ENCODE results near the gene SEC31A.
"Not testable (repeated sequence)": the region's sequence is repeated elsewhere in the genome, so short reads cannot be mapped to it uniquely, and the experiment has no call there.

The SEC31A gene

DNA sequence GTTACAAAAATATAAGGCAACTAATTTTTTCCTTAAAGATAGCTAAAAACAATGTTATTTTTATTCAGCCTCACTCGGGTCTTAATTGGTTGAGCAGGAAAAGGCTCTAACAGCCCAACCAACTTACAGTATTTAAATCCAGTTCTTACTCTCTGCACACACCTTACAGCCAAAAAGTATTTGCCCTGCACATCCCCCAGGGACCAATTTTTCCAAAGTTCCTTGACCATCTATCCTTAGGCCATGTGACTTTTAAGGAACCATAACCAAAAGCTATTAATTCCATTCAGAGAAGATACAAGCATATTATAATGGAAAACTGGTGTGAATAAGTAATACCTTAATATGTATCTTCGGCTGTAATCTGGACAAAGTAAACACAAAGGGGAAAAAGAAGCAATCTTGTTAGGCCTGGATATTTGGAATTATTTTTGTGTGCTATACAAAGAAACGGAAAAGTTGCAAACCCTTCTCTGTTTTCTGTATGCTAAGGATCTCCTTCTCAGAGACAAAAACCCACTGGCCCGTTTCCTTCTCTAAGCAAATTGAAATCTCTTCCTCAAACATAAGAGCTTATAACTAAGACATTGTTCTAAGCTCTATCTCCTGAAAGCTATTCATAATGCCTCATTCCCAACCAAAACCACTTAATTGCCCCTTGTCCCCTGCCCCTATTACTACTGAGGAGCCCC, 8.6 kb upstream of the SEC31A start:
- in situ Hi-C loops (cut with HindIII; ENCODE audit: low pct_ligation_motif_present, low pct_unique_long_range_greater_than_20kb, low sequenced_read_pairs), result no loop called here
- no peak for DNase-seq

DNA sequence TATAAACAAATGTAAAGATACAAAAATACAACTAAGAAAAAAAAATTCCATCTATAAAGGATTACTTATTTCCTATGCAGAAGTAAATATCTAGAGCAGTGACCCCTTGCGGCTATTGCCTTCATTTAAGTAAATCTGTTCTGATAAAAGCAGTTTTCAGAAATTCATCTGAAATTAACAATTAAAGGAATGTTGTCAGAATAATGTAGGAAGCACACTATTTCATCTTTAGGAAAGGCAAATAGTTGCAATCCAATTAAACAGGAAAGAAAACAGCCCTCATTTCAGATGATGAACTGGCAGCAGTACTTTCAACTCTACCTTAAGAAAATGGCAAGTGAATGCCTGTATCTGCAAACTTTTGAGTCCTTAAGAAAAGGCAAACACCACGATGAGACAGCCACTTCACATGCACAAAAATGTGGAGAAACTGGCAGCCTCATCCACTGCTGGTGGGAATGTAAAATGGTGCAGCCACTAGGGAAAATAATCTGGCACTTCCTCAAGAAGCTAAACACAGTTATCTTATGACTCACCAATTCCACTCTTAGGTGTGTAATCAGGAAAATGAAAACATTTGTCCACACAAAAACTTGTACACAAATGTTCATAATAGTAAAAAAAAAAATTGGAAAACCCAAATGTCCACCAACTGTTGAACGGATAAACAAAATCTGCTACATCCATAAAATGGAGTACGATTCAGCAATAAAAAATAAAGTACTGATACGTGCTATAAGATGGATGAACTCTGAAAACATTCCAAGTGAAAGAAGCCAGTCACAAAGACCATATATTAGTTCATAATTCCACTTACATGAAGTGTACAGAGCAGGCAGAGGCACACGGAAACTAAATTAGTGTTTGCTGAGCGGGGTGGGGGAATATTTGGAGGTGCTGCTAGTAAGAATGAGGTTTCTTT, 7.6 kb upstream of the SEC31A start:
- peak; percentile 72 for DNase-seq
- in situ Hi-C loops (cut with HindIII; ENCODE audit: low pct_ligation_motif_present, low pct_unique_long_range_greater_than_20kb, low sequenced_read_pairs), result no loop called here

DNA sequence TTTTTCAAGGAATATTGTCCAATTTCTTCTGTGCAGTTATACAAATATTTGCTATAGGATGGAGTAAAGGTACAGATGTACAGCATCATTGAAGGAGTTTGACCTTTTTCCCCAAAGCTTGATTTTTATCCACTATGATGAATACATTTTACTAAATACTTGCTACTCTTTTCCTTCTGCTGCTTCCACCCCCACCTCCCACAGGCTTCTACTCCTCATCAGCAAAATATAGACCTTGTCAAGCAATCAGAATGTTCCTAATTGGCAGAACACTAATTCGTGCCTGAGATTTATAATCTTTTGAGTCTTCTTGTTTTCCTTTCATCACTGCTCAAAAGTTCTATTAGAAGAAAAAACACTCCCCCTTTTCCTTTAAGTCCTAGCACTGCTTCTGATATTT, 5.8 kb upstream of the SEC31A start:
- in situ Hi-C loops (cut with HindIII; ENCODE audit: low pct_ligation_motif_present, low pct_unique_long_range_greater_than_20kb, low sequenced_read_pairs), result no loop called here
- no peak for DNase-seq

DNA sequence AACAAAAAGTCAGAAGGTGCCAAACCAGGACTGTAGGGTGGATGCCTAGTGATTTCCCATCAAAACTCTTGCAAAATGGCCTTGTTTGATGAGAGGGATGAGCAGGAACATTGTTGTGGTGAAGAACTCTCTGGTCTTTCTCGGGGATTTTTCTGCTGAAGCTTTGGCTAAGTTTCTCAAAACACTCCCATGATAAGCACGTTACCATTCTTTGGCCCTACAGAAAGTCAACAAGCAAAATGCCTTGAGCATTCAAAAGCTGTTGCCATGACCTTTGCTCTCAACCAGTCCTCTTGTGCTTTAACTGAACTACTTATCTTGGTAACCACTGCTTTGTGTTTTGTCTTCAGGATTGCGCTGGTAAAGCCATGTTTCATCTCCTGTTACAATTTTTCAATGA, 3.0 kb upstream of the SEC31A start:
- in situ Hi-C loops (cut with HindIII; ENCODE audit: low pct_ligation_motif_present, low pct_unique_long_range_greater_than_20kb, low sequenced_read_pairs), result no loop called here
- DNase-seq, result no peak

DNA sequence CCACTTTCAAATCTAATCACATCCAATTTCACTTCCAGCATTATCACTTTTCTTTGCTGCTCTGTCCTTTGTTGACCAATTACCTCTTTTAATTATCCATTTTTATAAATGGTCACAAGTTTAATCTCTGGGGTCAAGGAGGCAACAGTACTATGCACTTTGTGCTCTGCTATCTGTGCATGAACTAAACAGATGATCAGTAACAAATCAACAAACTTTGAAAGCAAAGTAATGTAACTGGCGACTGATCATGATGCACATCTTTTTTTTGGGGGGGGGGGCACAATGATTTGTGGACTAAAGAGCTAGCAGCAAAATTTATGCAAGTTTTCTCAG, 1.5 kb upstream of the SEC31A start:
- in situ Hi-C loops (cut with HindIII; ENCODE audit: low pct_ligation_motif_present, low pct_unique_long_range_greater_than_20kb, low sequenced_read_pairs), result no loop called here
- no peak for DNase-seq

DNA sequence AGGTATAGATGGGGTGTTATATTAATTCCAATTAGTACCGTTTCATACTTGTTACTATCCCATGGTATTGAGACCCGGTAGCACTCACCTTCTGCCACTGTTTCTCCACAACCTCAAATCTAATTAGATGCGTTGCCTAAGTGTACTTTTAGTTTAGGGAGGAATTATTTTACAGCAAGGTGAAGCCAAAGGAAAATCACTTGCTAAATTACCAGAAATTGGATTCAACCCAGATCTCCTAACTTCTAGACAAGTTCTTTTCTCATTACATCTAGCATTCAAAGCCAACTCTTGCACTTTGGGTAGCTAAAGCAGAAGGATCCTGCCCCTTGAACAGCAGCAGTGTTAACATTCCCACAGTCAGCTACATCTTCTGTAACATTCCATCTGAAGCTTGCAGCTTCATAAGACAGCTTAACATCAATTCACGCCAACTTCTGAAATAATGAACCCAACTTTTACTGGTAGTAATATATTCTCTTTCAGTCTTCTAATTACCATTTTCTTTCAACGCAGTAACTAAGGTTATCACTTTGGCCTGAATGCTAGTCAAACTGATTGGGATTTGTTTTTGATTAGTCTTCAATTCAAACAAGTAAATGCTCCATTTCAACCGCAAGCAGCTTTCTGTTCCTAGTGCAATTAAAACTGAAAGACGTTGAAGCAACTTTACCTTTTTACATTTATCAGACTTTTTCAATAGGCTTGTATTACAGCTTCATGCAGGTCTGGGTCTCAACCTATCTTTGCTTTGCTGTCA, 934 bp upstream of the SEC31A start:
- DNase-seq, result peak; percentile 28
- in situ Hi-C loops (cut with HindIII; ENCODE audit: low pct_ligation_motif_present, low pct_unique_long_range_greater_than_20kb, low sequenced_read_pairs), result no loop called here

DNA sequence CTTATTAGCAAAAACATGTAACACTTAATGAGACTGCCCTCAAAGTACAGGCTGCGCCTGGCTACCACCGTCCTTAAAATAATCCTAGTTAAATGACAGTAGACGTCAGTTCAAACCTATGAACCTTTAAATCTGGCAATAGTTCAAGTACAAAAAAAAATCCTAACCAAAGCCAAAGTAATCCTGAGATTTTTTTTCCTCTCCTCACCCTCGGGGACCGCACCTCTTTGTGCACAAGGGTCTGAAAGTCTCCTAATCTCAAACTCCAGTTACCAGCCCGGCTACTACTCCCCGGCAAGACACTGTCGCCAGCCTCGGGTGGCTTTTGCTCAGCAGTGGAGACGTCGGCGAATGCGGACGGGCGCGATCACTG, 439 bp downstream of the SEC31A start:
- in situ Hi-C loops (cut with HindIII; ENCODE audit: low pct_ligation_motif_present, low pct_unique_long_range_greater_than_20kb, low sequenced_read_pairs), result no loop called here
- DNase-seq, result no peak

DNA sequence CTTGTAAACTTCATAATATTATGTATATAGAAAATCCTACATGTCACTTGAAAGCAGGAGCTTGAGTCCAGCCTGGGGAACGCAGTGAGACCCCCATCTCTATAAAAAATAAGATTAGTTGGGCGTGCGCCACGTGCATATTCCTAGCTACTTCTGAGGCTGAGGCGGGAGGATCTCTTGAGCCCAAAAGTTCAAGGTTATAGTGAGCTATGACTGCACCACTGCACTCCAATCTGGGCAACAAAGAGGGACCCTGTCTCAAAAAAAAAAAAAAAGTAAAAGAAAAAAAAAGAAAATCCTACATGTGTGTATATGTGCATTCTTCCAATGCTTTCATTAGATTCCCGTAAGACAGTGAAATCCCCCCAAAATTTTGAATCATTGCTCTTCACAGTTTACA, 1.7 kb downstream of the SEC31A start:
- DNase-seq, result no peak
- in situ Hi-C loops (cut with HindIII; ENCODE audit: low pct_ligation_motif_present, low pct_unique_long_range_greater_than_20kb, low sequenced_read_pairs), result no loop called here

DNA sequence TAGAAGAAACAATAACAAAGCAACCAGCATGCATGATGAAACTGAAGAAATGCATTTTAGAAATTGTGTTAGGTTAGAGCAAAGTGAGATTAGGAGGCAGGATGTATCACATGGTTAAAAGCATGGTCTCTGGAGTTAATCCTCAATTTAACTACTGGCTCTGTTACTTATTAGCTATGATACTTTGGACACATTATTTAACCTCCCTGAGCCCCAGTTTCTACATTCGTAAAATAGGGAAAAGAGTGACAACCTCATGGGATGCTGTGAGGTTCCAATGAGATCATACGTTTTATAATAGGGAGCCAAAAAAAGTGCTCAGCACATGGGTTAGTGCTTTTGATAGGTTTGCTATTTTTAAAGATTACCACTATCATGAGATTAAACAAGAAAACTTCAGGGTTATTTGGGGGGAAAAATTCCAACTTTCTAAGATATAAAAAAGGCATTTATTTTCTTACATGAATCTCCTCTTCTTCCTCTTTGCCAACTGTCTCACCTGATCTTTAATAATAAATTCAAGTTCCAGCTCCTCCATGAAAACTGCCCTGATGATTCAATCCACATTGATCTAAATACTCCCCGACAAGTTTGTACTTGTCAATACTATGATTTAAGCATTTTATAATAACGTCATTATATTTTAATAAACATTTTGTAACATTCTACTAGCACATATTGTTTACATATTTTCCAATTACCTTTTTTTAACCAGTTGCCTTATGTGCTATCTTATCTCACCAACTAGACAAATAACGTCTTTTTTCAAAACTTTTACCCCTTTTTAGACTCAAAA, 4.6 kb downstream of the SEC31A start:
- in situ Hi-C loops (cut with HindIII; ENCODE audit: low pct_ligation_motif_present, low pct_unique_long_range_greater_than_20kb, low sequenced_read_pairs), result no loop called here
- DNase-seq, result peak; percentile 46

DNA sequence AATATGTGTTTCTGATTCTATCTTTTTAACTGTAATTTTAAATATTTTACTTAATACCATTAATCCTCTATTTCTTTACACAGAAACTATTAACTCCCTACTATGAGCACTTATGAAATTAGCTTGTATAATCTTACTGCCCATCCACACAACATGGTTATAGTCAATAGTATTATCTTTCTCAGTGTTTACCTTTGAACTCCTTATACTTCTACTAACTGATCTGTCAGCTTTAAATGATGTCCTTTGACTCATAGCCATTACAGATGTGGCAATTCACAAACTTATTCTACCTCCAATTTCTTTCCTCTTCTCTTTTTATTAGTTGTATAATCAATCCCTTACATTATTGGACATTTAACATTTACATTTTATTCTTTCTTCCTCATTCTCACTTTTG, 5.5 kb downstream of the SEC31A start:
- DNase-seq, result no peak
- in situ Hi-C loops (cut with HindIII; ENCODE audit: low pct_ligation_motif_present, low pct_unique_long_range_greater_than_20kb, low sequenced_read_pairs), result no loop called here

DNA sequence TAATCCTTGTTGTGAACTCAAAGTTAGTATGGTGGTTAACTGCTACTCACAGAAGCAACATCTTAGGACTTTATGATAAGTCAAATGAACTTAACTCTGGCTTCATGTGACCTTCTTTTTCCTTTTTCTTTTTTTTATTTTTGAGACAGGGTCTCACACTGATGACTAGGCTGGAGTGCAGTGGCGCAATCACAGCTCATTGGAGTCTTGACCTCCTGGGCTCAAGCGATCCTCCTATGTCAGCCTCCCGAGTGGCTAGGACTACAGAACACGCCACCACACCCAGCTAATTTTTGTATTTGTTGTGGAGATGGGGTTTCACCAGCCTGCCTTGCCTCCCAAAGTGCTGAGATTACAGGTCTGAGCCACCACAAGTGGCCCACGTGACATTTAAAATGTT, 22.4 kb downstream of the SEC31A start:
- no peak for DNase-seq
- in situ Hi-C loops (cut with HindIII; ENCODE audit: low pct_ligation_motif_present, low pct_unique_long_range_greater_than_20kb, low sequenced_read_pairs), result no loop called here

DNA sequence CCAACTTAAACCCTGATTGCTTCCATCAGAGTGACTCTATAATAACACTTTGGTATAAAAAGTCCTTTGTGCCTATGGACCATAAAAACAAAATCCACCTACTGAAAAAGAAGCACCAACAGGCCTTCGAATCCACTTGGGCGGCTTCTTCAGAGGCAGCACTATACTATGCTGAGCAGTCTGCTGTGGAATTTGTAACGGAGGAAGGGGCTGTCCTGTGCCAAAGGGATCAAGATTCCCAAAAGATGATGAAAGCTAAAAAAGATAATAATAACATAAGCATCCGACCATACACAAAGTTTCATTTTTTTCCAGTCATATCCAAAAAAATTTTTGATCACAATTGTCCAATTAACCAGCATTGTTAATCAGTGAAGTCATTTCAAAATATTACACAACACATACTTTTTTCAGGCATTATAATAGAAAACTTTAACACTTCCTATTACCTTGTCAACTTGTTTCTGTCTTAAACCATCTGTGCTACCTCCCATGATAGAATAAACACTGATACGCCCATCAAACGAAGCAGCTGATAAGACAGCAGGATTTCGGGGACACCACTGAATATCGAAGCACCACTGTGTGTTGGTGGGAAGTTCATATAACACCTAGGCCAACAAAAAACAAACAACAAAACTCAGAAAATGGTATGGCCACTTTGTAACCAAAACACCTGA, 24.1 kb downstream of the SEC31A start:
- in situ Hi-C loops (cut with HindIII; ENCODE audit: low pct_ligation_motif_present, low pct_unique_long_range_greater_than_20kb, low sequenced_read_pairs), result no loop called here

DNA sequence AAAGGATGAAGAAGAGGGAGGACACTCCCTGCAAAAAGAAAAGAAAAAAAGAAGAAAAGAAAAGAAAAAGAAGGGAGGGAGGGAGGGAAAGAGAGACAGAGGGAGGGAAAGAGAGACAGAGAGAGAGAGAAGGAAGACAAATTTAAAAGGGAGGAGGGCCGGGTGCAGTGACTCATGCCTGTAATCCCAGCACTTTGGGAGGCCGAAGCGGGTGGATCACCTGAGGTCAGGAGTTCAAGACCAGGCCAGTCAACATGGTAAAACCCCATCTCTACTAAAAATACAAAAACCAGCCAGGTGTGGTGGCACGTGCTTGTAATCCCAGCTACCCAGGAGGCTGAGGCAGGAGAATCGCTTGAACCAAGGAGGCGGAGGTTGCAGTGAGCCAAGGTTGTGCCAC, 24.9 kb downstream of the SEC31A start:
- peak; percentile 12 for DNase-seq
- in situ Hi-C loops (cut with HindIII; ENCODE audit: low pct_ligation_motif_present, low pct_unique_long_range_greater_than_20kb, low sequenced_read_pairs), result not testable (repeated sequence)

More for the DNA sequence above, 24.1 kb downstream of the SEC31A start:
- no peak for DNase-seq

DNA sequence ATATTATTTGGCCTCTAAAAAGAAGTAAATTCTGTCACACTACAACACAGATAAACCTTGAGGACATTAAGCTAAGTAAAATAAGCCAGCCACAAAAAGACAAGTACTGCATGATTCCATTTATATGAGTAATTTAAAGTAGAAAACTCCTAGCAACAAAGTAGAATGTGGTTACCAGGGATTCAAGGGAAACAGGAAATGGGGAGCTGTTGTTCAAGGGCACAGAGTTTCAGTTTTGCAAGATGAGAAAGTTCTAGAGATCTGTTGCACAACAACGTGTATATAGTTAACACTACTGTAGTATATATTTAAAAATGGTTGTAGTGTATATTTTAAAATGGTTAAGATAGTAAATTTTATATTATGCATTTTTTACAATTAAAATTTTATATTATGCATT, 25.4 kb downstream of the SEC31A start:
- in situ Hi-C loops (cut with HindIII; ENCODE audit: low pct_ligation_motif_present, low pct_unique_long_range_greater_than_20kb, low sequenced_read_pairs), result no loop called here
- peak; percentile 82 for DNase-seq

DNA sequence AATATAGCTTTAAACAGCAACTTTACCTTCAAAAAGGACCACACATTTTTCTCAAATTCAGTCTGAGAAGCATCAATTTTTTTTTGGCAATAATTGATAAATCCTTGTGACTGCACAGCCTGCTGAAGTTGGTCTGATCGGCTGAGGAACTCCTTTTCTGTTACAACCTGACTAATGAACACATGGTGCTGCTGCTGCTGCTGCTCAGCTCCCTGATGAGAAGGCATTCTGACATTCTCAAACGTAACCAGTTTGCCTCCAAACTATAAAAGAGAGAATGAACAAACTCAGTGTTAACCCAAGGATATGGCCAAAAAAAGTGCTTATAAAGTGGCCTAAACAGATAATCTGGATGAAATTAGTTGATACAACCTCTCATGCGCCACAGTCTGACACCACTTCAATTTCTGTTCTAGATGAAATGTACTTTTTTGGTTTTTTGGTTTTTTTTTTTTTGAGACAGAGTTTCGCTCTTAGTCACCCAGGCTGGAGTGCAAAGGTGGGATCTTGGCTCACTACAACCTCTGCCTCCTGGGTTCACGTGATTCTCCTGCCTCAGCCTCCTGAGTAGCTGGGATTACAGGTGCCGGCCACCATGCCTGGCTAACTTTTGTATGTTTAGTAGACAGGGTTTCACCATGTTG, 26.5 kb downstream of the SEC31A start:
- in situ Hi-C loops (cut with HindIII; ENCODE audit: low pct_ligation_motif_present, low pct_unique_long_range_greater_than_20kb, low sequenced_read_pairs), result no loop called here
- DNase-seq, result no peak

DNA sequence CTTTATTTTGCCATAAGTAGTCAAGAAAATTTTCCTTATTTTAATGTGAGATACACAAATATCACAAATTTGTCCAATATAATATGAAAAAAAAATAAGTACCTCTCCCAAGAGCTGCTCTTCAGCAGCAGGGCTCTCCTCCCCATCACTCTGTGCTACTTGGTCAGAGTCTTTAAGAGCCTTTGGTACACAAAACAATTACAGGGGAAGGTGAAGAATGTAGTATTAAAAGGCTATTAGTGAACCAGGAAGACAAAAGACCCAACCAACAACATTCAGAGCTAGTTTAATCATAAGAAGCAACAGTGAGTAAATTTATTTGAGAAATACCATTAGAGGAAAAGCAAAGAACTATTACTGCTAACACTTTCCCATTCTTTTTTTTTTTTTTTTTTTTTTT, 29.4 kb downstream of the SEC31A start:
- DNase-seq, result no peak
- in situ Hi-C loops (cut with HindIII; ENCODE audit: low pct_ligation_motif_present, low pct_unique_long_range_greater_than_20kb, low sequenced_read_pairs), result no loop called here

DNA sequence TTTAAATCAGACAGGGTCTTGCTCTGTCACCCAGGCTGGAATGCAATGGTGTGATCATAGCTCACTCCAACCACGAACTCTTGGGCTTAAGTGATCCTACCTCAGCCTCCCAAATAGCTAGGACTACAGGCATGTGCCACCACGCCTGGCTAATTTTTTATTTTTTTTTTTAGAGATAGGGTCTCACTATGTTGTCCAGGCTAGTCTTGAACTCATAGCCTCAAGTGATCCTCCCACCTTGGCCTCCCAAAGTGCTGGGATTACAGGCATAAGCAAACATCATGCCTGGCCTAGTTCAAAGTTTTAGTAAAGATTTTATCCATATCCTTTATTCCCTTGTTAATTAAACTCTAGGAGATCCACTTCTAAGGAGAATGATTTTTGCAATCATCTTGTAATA, 30.5 kb downstream of the SEC31A start:
- in situ Hi-C loops (cut with HindIII; ENCODE audit: low pct_ligation_motif_present, low pct_unique_long_range_greater_than_20kb, low sequenced_read_pairs); DNase-seq: not testable (repeated sequence)

Measured in ACHN (cell line).